HL-60/S4 treated with phorbol 12-myristate 13-acetate at 8.2 ng/mL for 4 days and 3 days (cell line): Measurements from ENCODE around the gene USB1.

ENCODE experiments used
- in situ Hi-C: fragments of 300-500 bp; cut with MboI; formaldehyde crosslinking; loops from 2 replicates; pipeline ENCODE4 v1.15.0; 2022; ENCODE audit warnings: low sequenced_read_pairs

USB1 gene

GRCh38 chr16:58016840-58017446 lies 15.7 kb downstream of the USB1 start:
- in situ Hi-C loops: no loop called here

- in situ Hi-C loops: no loop called here
Measured at GRCh38 chr16:58018803-58019202, 17.6 kb downstream of the USB1 start.

GRCh38 chr16:58019866-58020538 lies 18.8 kb downstream of the USB1 start:
- in situ Hi-C loops: no loop called here

GRCh38 chr16:58020628-58021521 lies 19.7 kb downstream of the USB1 start:
- in situ Hi-C loops: no loop called here

- in situ Hi-C loops: no loop called here
Measured at GRCh38 chr16:58021661-58022551, 20.7 kb downstream of the USB1 start.

GRCh38 chr16:58022601-58023371 lies 21.6 kb downstream of the USB1 start:
- in situ Hi-C loops: no loop called here

- in situ Hi-C loops: no loop called here
Measured at GRCh38 chr16:58024486-58025350, 23.5 kb downstream of the USB1 start.

- in situ Hi-C loops: no loop called here
Measured at GRCh38 chr16:58025351-58026138, 24.3 kb downstream of the USB1 start, which contains the start of gene MMP15. MMP15 (plus strand) TSS chr16:58025754; CDS start chr16:58026351, 597 bp downstream.

GRCh38 chr16:58026139-58026704 lies 25.0 kb downstream of the USB1 start:
- in situ Hi-C loops: no loop called here

- in situ Hi-C loops: no loop called here
Measured at GRCh38 chr16:58026705-58027160, 25.5 kb downstream of the USB1 start.

- in situ Hi-C loops: no loop called here
Measured at GRCh38 chr16:58027161-58027915, 26.1 kb downstream of the USB1 start.

GRCh38 chr16:58027916-58028455 lies 26.8 kb downstream of the USB1 start:
- in situ Hi-C loops: no loop called here

- in situ Hi-C loops: no loop called here
Measured at GRCh38 chr16:58028541-58029070, 27.4 kb downstream of the USB1 start.

- in situ Hi-C loops: no loop called here
Measured at GRCh38 chr16:58029410-58029809, 28.2 kb downstream of the USB1 start.

GRCh38 chr16:58030136-58030840 lies 29.1 kb downstream of the USB1 start:
- in situ Hi-C loops: no loop called here
